HCT116 (cell line): Measurements from ENCODE around the gene CDH26. TPM values are rescaled to one million over a fixed set of nuclear protein-coding genes. Genes with fewer than 3 reads are reported as not detected.
A peak's percentile ranks its signal among the peaks of the same experiment; 100 is the strongest.

ENCODE experiments used
- ATAC-seq: fragments of 200-7000 bp; cut with Tn5 transposase; 2 replicates; pipeline ENCODE4 v1.9.1; 2020; ENCODE audit warnings: mild to moderate bottlenecking, moderate library complexity
- BruUV-seq: library from RNA; stranded (reverse); fragments of 400-500 nt; replicated peaks from 2 replicates; lab custom pipeline; 2021; lab: Mats Ljungman, UMichigan
- CTCF ChIA-PET: fragments of 300-600 bp; sonication (Branson Sonifier 250); formaldehyde crosslinking; loops from one replicate; lab custom pipeline; 2021; ENCODE audit warnings: antibody characterized with exemption; lab: Charles Lee
- POLR2A ChIA-PET: fragments of 300-600, 350-600 bp; sonication (Branson Sonifier 250); formaldehyde crosslinking; loops from one replicate; lab custom pipeline; 2021; ENCODE audit warnings: antibody characterized with exemption; lab: Charles Lee
- RAD21 ChIA-PET, 2 experiments: fragments of 300-600 bp; sonication (Branson Sonifier 250); formaldehyde crosslinking; loops; one replicate each; lab custom pipeline; 2023; ENCODE audit warnings: low total read pairs in 2 of 2; ENCODE audit not compliant: uncharacterized antibody in 2 of 2, unreplicated experiment in 2 of 2, low non-redundant PET in 1 of 2; lab: Charles Lee
- DNase-seq: peaks from one replicate; pipeline ENCODE4 v3.0.0-alpha.2; 2010; ENCODE audit warnings: low read depth, low spot score
- H2AFZ ChIP-seq: fragments of 200-600 bp; shearing (Covaris generic), sonication (generic); 2 replicates; pipeline ENCODE4 v1.6.1; 2017; ENCODE audit warnings: low read depth, mixed run types, mixed read lengths, antibody characterized with exemption, low read length; ENCODE audit not compliant: poor library complexity, severe bottlenecking
- H3K27ac ChIP-seq: 2 replicates; pipeline ENCODE4 v1.5.1; 2012; ENCODE audit warnings: low read depth, low read length
- H3K27me3 ChIP-seq: fragments of 200-600 bp; sonication (generic); 2 replicates; pipeline ENCODE4 v1.6.1; 2016; ENCODE audit warnings: mixed run types, low read length, mixed read lengths; ENCODE audit not compliant: insufficient read depth
- H3K36me3 ChIP-seq, 2 experiments: fragments of 200-500 bp in 1 of 2; fragments of 200-600 bp in 1 of 2; sonication (Bioruptor generic) in 1 of 2; sonication (generic) in 1 of 2; 2 replicates each; pipeline versions ENCODE4 v1.5.1 to v1.6.1; 2014 to 2016; ENCODE audit warnings: low read length in 2 of 2, inconsistent platforms in 1 of 2, mixed read lengths in 1 of 2, mixed run types in 1 of 2; ENCODE audit not compliant: insufficient read depth in 2 of 2, control insufficient read depth in 1 of 2
- H3K4me1 ChIP-seq, 2 experiments: fragments of 200-600 bp in 1 of 2; sonication (generic) in 1 of 2; 2 replicates each; pipeline versions ENCODE4 v1.5.1 to v1.6.1; 2012 to 2017; ENCODE audit warnings: low read length in 2 of 2, inconsistent platforms in 1 of 2, mild to moderate bottlenecking in 1 of 2, mixed read lengths in 1 of 2, mixed run types in 1 of 2, moderate library complexity in 1 of 2; ENCODE audit not compliant: insufficient read depth in 2 of 2, control insufficient read depth in 1 of 2
- H3K4me2 ChIP-seq: fragments of 200-600 bp; sonication (generic); 2 replicates; pipeline ENCODE4 v1.6.1; 2017; ENCODE audit warnings: mixed run types, low read length, mixed read lengths
- H3K4me3 ChIP-seq, 2 experiments: fragments of 200-600 bp in 1 of 2; sonication (generic) in 1 of 2; replicated peaks in 1 of 2; 2 replicates each; pipeline ENCODE4 v1.5.1; 2011 to 2016; ENCODE audit warnings: low read length in 2 of 2, control low read depth in 1 of 2, low read depth in 1 of 2, mild to moderate bottlenecking in 1 of 2, mixed read lengths in 1 of 2, mixed run types in 1 of 2
- H3K79me2 ChIP-seq: fragments of 200-600 bp; sonication (generic); 2 replicates; pipeline ENCODE4 v1.6.1; 2017; ENCODE audit warnings: mild to moderate bottlenecking, mixed run types, low read length, moderate library complexity, mixed read lengths; ENCODE audit not compliant: insufficient read depth
- H3K9ac ChIP-seq: fragments of 200-600 bp; sonication (generic); 2 replicates; pipeline ENCODE4 v1.6.1; 2016; ENCODE audit warnings: low read length, mixed read lengths
- H3K9me2 ChIP-seq: fragments of 200-600 bp; sonication (generic), shearing (Covaris generic); 2 replicates; pipeline ENCODE4 v1.6.1; 2017; ENCODE audit warnings: mixed run types, mild to moderate bottlenecking, moderate library complexity; ENCODE audit not compliant: insufficient read depth
- H3K9me3 ChIP-seq, 2 experiments: fragments of 200-500 bp in 1 of 2; fragments of 200-600 bp in 1 of 2; sonication (Bioruptor generic) in 1 of 2; sonication (generic) in 1 of 2; 2 replicates each; pipeline ENCODE4 v1.6.1; 2014 to 2017; ENCODE audit warnings: low read length in 2 of 2, mixed read lengths in 2 of 2, inconsistent platforms in 1 of 2, low read depth in 1 of 2, mild to moderate bottlenecking in 1 of 2, mixed run types in 1 of 2, moderate library complexity in 1 of 2; ENCODE audit not compliant: control insufficient read depth in 1 of 2, insufficient read depth in 1 of 2
- H4K20me1 ChIP-seq: fragments of 200-600 bp; sonication (generic), shearing (Covaris generic); 2 replicates; pipeline ENCODE4 v1.6.1; 2017; ENCODE audit warnings: mixed run types, mild to moderate bottlenecking, moderate library complexity; ENCODE audit not compliant: insufficient read depth
- CEBPB ChIP-seq: IDR thresholded peaks from 2 replicates; pipeline ENCODE4 v1.6.1; 2012; ENCODE audit warnings: low read depth
- EGR1 ChIP-seq: IDR thresholded peaks from 2 replicates; pipeline ENCODE4 v1.6.1; 2012; ENCODE audit warnings: low read depth
- ELF1 ChIP-seq: IDR thresholded peaks from 2 replicates; pipeline ENCODE4 v1.6.1; 2012; ENCODE audit warnings: low read depth, borderline replicate concordance
- EZH2 ChIP-seq: fragments of 200-600 bp; sonication (generic); IDR thresholded peaks from 2 replicates; pipeline ENCODE4 v1.6.1; 2017; ENCODE audit warnings: antibody characterized with exemption, mixed run types
- EZH2phosphoT487 ChIP-seq: fragments of 200-600 bp; IDR thresholded peaks from 2 replicates; pipeline ENCODE4 v1.6.1; 2018; ENCODE audit warnings: antibody characterized with exemption, borderline replicate concordance
- JUND ChIP-seq: IDR thresholded peaks from 2 replicates; pipeline ENCODE4 v1.6.1; 2012
- POLR2AphosphoS5 ChIP-seq: IDR thresholded peaks from 2 replicates; pipeline ENCODE4 v1.6.1; 2011; ENCODE audit warnings: mild to moderate bottlenecking, low read depth, low read length, moderate library complexity
- SIN3A ChIP-seq: IDR thresholded peaks from 2 replicates; pipeline ENCODE4 v1.6.1; 2012; ENCODE audit warnings: low read depth
- SRF ChIP-seq: IDR thresholded peaks from 2 replicates; pipeline ENCODE4 v1.6.1; 2012; ENCODE audit warnings: low read depth
- YY1 ChIP-seq: IDR thresholded peaks from 2 replicates; pipeline ENCODE4 v1.6.1; 2011; ENCODE audit warnings: low read length, low read depth, moderate library complexity, mild to moderate bottlenecking; ENCODE audit not compliant: insufficient replicate concordance; ENCODE audit errors: extremely low read depth
- ZFX ChIP-seq: fragments of 450-650 bp; IDR thresholded peaks from 2 replicates; pipeline ENCODE4 v1.6.1; 2017
- ZNF274 ChIP-seq: fragments of 200-500 bp; sonication (Bioruptor generic); IDR thresholded peaks from 2 replicates; pipeline ENCODE4 v1.6.1; 2014; ENCODE audit warnings: mild to moderate bottlenecking, low read depth, low read length, inconsistent platforms
- intact Hi-C: fragments of 100-400 bp; cut with micrococcal nuclease; formaldehyde crosslinking; loops from 2 replicates; pipeline ENCODE4 v1.10.0; 2022
- total RNA-seq: library from RNA; stranded (reverse); gene quantifications from one replicate; pipeline ENCODE4 v1.2.1, GENCODE V29; 2021; ENCODE audit not compliant: unreplicated experiment
- TF ChIP-seq, protein P1 (sequence below): IDR thresholded peaks from 2 replicates; pipeline ENCODE4 v1.6.1; 2012
- TF ChIP-seq, protein P2 (sequence below): IDR thresholded peaks from 2 replicates; pipeline ENCODE4 v1.6.1; 2011; ENCODE audit warnings: mild to moderate bottlenecking, low read length, moderate library complexity; ENCODE audit not compliant: insufficient replicate concordance; ENCODE audit errors: extremely low read depth
- TF ChIP-seq, protein P3 (sequence below): IDR thresholded peaks from 2 replicates; pipeline ENCODE4 v1.6.1; 2012

CDH26 gene
- total RNA-seq, 1 experiment from 2014 or later: 0.34 TPM

DNA sequence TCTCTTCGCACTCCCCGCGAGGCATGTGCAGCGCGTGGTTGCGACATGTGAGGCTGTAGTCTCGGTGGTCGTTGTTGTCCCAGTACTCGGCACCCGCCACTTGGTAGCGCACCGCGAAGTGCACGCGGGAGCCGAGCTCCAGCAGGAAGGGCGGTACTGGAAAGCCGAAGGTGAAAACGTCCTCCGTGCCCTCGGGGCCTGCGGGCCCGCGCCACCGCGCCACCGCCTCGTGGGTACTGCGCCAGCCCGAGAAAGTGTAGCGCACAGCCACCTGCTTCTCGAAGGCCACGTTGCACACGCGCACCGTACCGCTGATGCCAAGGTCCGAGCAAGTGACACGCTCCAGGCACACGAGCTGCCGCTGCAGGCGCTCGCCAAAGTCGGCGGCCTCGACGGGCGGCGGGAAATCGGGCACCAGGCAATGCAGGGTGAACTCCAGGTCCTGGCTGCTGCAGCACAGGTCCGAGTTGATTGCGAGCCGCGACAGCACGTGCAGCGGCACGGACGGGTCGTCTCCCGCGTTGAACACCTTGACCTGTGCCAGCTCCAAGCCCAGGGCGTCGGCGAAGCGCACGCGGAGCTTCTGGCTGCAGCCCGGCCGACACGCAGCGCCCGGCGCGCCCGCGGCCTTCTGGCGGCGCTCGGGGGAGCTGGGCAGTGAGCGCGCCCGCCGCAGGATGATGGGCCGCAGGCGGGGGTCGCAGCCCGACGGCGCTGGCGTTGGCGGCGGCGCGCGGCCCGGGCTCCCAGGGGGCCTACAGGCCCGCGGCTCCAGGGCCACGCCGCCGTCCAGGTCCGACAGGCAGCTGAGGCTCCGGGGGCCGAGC is 19.0 kb upstream of the CDH26 start:
- H4K20me1 ChIP-seq: no peaks in the 10 kb centered on the region
- H3K36me3 ChIP-seq: peaks cover 6 to 7% of the 10 kb centered on the region in 2 experiments
- H3K4me1 ChIP-seq: peaks cover 0 to 11% of the 10 kb centered on the region in 2 experiments; a peak in 3 of 4 replicates
- H3K9ac ChIP-seq: peak overlapping the region; percentile 82
- H3K9me2 ChIP-seq: no peaks in the 10 kb centered on the region
- H2AFZ ChIP-seq: no peak overlapping the region
- no peak for DNase-seq
- ChIA-PET RAD21 (no interaction called here), CTCF (interaction anchor here (1.6 to 2.3 kb wide), 3 partner anchors 16 to 111 kb away, joined by 6 to 9 read pairs (median 7); no protein-coding TSS in a partner anchor), POLR2A (no interaction called here)
- BruUV-seq: no TSS peak
- no peaks in the 10 kb centered on the region for H3K27me3 ChIP-seq
- no peak for ATAC-seq
- no peaks in the 10 kb centered on the region for H3K79me2 ChIP-seq
- H3K27ac ChIP-seq: peak overlapping the region; percentile 97
- no peaks in the 10 kb centered on the region for H3K9me3 ChIP-seq
- intact Hi-C loops: no loop called here
- TF ChIP-seq, protein P1, sequence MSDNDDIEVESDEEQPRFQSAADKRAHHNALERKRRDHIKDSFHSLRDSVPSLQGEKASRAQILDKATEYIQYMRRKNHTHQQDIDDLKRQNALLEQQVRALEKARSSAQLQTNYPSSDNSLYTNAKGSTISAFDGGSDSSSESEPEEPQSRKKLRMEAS: no peak
- TF ChIP-seq POLR2AphosphoS5 (no peak), SIN3A (no peak), ZNF274 (no peak), EZH2phosphoT487 (no peak), SRF (no peak), JUND (no peak), YY1 (no peak), EGR1 (no peak), EZH2 (no peak), ELF1 (no peak), ZFX (no peak), CEBPB (no peak)
- TF ChIP-seq, protein P2, sequence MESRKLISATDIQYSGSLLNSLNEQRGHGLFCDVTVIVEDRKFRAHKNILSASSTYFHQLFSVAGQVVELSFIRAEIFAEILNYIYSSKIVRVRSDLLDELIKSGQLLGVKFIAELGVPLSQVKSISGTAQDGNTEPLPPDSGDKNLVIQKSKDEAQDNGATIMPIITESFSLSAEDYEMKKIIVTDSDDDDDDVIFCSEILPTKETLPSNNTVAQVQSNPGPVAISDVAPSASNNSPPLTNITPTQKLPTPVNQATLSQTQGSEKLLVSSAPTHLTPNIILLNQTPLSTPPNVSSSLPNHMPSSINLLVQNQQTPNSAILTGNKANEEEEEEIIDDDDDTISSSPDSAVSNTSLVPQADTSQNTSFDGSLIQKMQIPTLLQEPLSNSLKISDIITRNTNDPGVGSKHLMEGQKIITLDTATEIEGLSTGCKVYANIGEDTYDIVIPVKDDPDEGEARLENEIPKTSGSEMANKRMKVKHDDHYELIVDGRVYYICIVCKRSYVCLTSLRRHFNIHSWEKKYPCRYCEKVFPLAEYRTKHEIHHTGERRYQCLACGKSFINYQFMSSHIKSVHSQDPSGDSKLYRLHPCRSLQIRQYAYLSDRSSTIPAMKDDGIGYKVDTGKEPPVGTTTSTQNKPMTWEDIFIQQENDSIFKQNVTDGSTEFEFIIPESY: no peak
- TF ChIP-seq, protein P3, sequence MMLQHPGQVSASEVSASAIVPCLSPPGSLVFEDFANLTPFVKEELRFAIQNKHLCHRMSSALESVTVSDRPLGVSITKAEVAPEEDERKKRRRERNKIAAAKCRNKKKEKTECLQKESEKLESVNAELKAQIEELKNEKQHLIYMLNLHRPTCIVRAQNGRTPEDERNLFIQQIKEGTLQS: no peak
- peak overlapping the region; percentile 77 to 82 for H3K4me3 ChIP-seq
- H3K4me2 ChIP-seq: peak overlapping the region; percentile 91
